Measurements from ENCODE around the gene ARHGAP22. TPM values are rescaled to one million over a fixed set of nuclear protein-coding genes. Genes with fewer than 3 reads are reported as not detected.

Gene ARHGAP22
- total and polyA plus RNA-seq, 2 experiments from 2014 or later = 4.8 to 10.7 TPM

GRCh38 chr10:48636231-48636630, 31.4 kb upstream of the ARHGAP22 start:
- H3K36me3 Mint-ChIP-seq (ENCODE audit: low read depth) = no peaks in the 10 kb centered on the region
- Histone ChIP-seq H3K4me1 (ENCODE audit: insufficient read depth) (no peaks in the 10 kb centered on the region), H3K27ac (ENCODE audit: low read depth) (no peak overlapping the region), H3K9me2 (ENCODE audit: insufficient read depth) (no peaks in the 10 kb centered on the region), H2AFZ (no peak overlapping the region), H3K4me2 (no peak overlapping the region), H3K27me3 (ENCODE audit: insufficient read depth) (no peaks in the 10 kb centered on the region), H3K36me3 (ENCODE audit: insufficient read depth) (no peaks in the 10 kb centered on the region), H3K4me3 (no peak overlapping the region), H4K20me1 (replicated peaks; ENCODE audit: insufficient read depth) (no peaks in the 10 kb centered on the region), H3F3A (replicated peaks; ENCODE audit: low read depth) (no peaks in the 10 kb centered on the region), H3K79me2 (replicated peaks; ENCODE audit: insufficient read depth) (no peaks in the 10 kb centered on the region)
- H3K4me1 Mint-ChIP-seq = no peaks in the 10 kb centered on the region; the same call in 2 of the 3 replicates
- no peak for ATAC-seq
- no peak overlapping the region for H3K27ac Mint-ChIP-seq
- no peak overlapping the region for H3K4me3 Mint-ChIP-seq
- no peak for DNase-seq (ENCODE audit: low spot score)
- H3K27me3 Mint-ChIP-seq (ENCODE audit: insufficient read depth, low read depth, poor library complexity) = peaks cover 3% of the 10 kb centered on the region
- TF ChIP-seq EZH2phosphoT487 (IDR thresholded peaks at IDR 0.05; ENCODE audit: unreplicated experiment) (no peak), REST (IDR thresholded peaks at IDR 0.05; ENCODE audit: unreplicated experiment) (no peak)
- TF ChIP-seq, protein P1, sequence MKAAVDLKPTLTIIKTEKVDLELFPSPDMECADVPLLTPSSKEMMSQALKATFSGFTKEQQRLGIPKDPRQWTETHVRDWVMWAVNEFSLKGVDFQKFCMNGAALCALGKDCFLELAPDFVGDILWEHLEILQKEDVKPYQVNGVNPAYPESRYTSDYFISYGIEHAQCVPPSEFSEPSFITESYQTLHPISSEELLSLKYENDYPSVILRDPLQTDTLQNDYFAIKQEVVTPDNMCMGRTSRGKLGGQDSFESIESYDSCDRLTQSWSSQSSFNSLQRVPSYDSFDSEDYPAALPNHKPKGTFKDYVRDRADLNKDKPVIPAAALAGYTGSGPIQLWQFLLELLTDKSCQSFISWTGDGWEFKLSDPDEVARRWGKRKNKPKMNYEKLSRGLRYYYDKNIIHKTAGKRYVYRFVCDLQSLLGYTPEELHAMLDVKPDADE (IDR thresholded peaks at IDR 0.05) = no peak
- peaks cover 7% of the 10 kb centered on the region for H3K9me3 Mint-ChIP-seq

GRCh38 chr10:48634984-48635557, 30.2 kb upstream of the ARHGAP22 start:
- DNase-seq (ENCODE audit: low spot score) (no peak), ATAC-seq (no peak)
- Histone ChIP-seq H3K4me1 (ENCODE audit: insufficient read depth) (no peaks in the 10 kb centered on the region), H2AFZ (no peak overlapping the region), H3K4me3 (no peak overlapping the region), H3K9me2 (ENCODE audit: insufficient read depth) (no peaks in the 10 kb centered on the region), H4K20me1 (replicated peaks; ENCODE audit: insufficient read depth) (no peaks in the 10 kb centered on the region), H3F3A (replicated peaks; ENCODE audit: low read depth) (no peaks in the 10 kb centered on the region), H3K79me2 (replicated peaks; ENCODE audit: insufficient read depth) (no peaks in the 10 kb centered on the region), H3K36me3 (ENCODE audit: insufficient read depth) (no peaks in the 10 kb centered on the region), H3K27ac (ENCODE audit: low read depth) (no peak overlapping the region), H3K4me2 (no peak overlapping the region), H3K27me3 (ENCODE audit: insufficient read depth) (no peaks in the 10 kb centered on the region)
- Mint-ChIP-seq H3K36me3 (ENCODE audit: low read depth) (no peaks in the 10 kb centered on the region), H3K4me3 (no peak overlapping the region), H3K27ac (no peak overlapping the region), H3K27me3 (ENCODE audit: insufficient read depth, low read depth, poor library complexity) (peaks cover 3% of the 10 kb centered on the region), H3K4me1 (no peaks in the 10 kb centered on the region; the same call in 2 of the 3 replicates), H3K9me3 (peaks cover 2% of the 10 kb centered on the region; the same call in 1 of the 3 replicates)
- TF ChIP-seq, protein P2, sequence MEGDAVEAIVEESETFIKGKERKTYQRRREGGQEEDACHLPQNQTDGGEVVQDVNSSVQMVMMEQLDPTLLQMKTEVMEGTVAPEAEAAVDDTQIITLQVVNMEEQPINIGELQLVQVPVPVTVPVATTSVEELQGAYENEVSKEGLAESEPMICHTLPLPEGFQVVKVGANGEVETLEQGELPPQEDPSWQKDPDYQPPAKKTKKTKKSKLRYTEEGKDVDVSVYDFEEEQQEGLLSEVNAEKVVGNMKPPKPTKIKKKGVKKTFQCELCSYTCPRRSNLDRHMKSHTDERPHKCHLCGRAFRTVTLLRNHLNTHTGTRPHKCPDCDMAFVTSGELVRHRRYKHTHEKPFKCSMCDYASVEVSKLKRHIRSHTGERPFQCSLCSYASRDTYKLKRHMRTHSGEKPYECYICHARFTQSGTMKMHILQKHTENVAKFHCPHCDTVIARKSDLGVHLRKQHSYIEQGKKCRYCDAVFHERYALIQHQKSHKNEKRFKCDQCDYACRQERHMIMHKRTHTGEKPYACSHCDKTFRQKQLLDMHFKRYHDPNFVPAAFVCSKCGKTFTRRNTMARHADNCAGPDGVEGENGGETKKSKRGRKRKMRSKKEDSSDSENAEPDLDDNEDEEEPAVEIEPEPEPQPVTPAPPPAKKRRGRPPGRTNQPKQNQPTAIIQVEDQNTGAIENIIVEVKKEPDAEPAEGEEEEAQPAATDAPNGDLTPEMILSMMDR (conservative IDR thresholded peaks at IDR 0.05; ENCODE audit: low read depth in 2 of 2) = no peak
- no peak for TF ChIP-seq ZNF114 (CRISPR knock-in tag; IDR thresholded peaks at IDR 0.05)
- no peak for TF ChIP-seq EZH2 (IDR thresholded peaks at IDR 0.05; ENCODE audit: low read depth, unreplicated experiment)

Measured in GM23338 (cell line).